HG02798 (cell line): ENCODE measurements around the gene B4GALT4.
A peak's percentile ranks its signal among the peaks of the same experiment; 100 is the strongest.

Source experiments
- ATAC-seq: cut with Tn5 transposase; IDR thresholded peaks from one replicate; pipeline ENCODE4 v1.9.1; 2021; ENCODE audit warnings: mild to moderate bottlenecking; ENCODE audit not compliant: unreplicated experiment, poor library complexity

Gene B4GALT4

GRCh38 chr3:119238363-119238762, 2.3 kb downstream of the B4GALT4 start:
- no peak for ATAC-seq

- no peak for ATAC-seq
These were observed 3.4 kb downstream of the B4GALT4 start for GRCh38 chr3:119237299-119237698.

- ATAC-seq = no peak
These were observed 3.9 kb downstream of the B4GALT4 start for GRCh38 chr3:119236756-119237155.

- ATAC-seq = no peak
These were observed 5.5 kb downstream of the B4GALT4 start for GRCh38 chr3:119235151-119235550.

GRCh38 chr3:119234610-119235009, 6.1 kb downstream of the B4GALT4 start:
- no peak for ATAC-seq

GRCh38 chr3:119230745-119231144, 9.9 kb downstream of the B4GALT4 start:
- ATAC-seq = no peak

- ATAC-seq = no peak
These were observed 10.6 kb downstream of the B4GALT4 start for GRCh38 chr3:119230071-119230470.

- no peak for ATAC-seq
These were observed 11.5 kb downstream of the B4GALT4 start for GRCh38 chr3:119229190-119229589.

GRCh38 chr3:119228373-119229145, 12.1 kb downstream of the B4GALT4 start:
- ATAC-seq = no peak

- ATAC-seq = no peak
These were observed 13.4 kb downstream of the B4GALT4 start for GRCh38 chr3:119227070-119227850.

GRCh38 chr3:119225121-119225520, 15.6 kb downstream of the B4GALT4 start:
- ATAC-seq = no peak

GRCh38 chr3:119223511-119223910, 17.2 kb downstream of the B4GALT4 start:
- ATAC-seq = no peak

GRCh38 chr3:119222391-119222790, 18.3 kb downstream of the B4GALT4 start:
- ATAC-seq = no peak

- ATAC-seq = no peak
These were observed 18.8 kb downstream of the B4GALT4 start for GRCh38 chr3:119221779-119222320.

- ATAC-seq = no peak
These were observed 19.6 kb downstream of the B4GALT4 start for GRCh38 chr3:119220970-119221667.

- no peak for ATAC-seq
These were observed 20.5 kb downstream of the B4GALT4 start for GRCh38 chr3:119220198-119220597.

GRCh38 chr3:119219069-119219468, 21.6 kb downstream of the B4GALT4 start:
- peak; percentile 91 for ATAC-seq

- ATAC-seq = no peak
These were observed 28.9 kb downstream of the B4GALT4 start for GRCh38 chr3:119211803-119212202.

- ATAC-seq = no peak
These were observed 29.5 kb downstream of the B4GALT4 start for GRCh38 chr3:119211193-119211592.

GRCh38 chr3:119207512-119207875, 33.2 kb downstream of the B4GALT4 start:
- ATAC-seq = no peak
